Stimulated activated CD4-positive, alpha-beta T cell treated with anti-CD3 and anti-CD28 coated beads, TNF-alpha, amount 100 ng/mL, for 4 hours (primary cell): Measurements from ENCODE around the gene APOA1.
"Not testable (repeated sequence)": the region's sequence is repeated elsewhere in the genome, so short reads cannot be mapped to it uniquely, and the experiment has no call there.

ENCODE experiments used
- DNase-seq, 3 experiments: peaks; one replicate each; pipeline ENCODE4 v3.0.0-alpha.2; 2020; ENCODE audit warnings: low read depth in 3 of 3

APOA1 gene

GRCh38 chr11:116813781-116814471, 23.5 kb downstream of the APOA1 start:
- no peak for DNase-seq

DNA sequence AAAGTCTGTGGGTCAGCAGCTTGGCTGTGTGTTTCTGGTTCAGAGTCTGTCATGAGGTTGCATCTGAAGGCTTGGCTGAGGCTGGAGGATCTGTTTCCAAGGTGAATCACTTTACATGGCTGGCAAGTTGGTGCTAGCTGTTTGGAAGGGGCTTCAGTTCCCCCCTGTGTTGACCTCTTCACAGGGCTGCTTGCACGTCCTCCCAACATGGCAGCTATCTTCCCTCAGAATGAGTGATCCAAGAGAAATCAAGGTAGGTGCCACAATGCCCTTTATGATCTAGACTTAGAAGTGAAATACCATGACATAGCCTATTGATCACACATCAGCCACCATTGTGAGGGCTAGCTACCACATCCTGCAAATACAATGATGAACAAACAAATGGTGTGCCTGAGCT, 24.3 kb downstream of the APOA1 start:
- DNase-seq, result no peak

GRCh38 chr11:116812109-116812508, 25.3 kb downstream of the APOA1 start:
- no peak for DNase-seq

- DNase-seq, result no peak
Measured at GRCh38 chr11:116811194-116811593, 26.2 kb downstream of the APOA1 start.

DNA sequence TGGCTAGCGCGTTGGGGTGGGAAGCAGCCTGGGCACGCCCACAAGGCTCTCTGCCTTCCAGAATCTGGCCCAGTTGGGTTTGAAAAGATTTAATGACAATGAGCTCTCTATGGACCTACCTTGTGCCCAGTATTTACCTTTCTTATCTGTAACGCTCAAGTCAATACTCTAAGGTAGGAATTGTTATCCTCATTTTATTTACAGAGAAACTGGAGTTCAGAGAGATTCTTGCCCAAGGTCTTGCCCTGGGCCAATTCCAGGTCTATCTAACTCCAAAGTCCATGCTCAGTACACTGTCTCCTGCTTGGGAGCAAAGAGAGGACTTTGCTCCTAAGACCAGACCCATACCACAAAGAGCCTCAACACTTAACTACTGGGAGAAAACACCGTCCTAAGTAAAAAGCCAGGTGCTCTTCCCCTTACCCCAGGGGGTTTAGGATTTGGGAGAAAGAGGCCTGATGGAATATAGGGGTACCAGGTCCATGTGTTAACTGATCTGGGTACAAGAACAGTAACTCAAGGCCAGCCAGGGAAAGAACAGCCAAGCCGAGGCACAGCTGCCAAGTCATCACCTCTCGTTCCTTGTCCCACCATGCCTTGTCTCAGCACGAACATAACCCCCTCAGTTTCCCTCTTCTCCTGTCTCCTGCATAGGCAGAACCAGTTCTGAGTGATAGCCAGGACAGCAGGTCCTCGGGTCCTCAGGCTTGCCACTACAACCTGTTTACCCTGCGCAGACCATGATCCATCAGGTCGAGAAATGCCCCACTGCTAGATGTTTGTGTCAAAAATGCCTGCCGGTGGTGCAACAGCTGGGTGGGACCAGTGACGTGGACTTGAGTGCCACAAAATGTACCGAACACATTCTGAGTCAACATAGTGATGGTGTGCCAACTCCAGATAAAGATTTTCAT, 28.9 kb downstream of the APOA1 start:
- no peak for DNase-seq

GRCh38 chr11:116807601-116808261, 29.7 kb downstream of the APOA1 start:
- no peak for DNase-seq

GRCh38 chr11:116804001-116804400, 33.4 kb downstream of the APOA1 start:
- DNase-seq, result no peak

- not testable (repeated sequence) for DNase-seq
Measured at GRCh38 chr11:116801662-116802061, 35.8 kb downstream of the APOA1 start.

DNA sequence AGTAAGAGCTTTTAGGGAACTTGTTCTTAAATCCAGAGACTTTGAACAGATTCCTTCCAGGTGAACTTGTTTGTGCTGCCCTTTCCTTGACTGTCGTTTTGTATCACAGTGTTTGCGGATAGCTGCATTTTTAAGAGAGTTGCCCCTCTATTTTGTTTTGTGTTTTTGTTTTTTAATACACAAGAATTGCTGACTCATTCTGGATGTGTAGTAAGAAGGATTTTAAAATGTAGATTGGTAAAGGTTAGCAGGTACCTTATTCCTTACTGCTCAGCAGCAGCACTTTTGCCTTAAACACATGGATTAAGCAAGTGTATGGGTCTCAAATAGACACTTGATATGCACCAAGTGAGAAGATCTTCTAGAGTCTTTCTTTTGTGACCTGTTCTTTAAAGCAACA, 36.8 kb downstream of the APOA1 start:
- DNase-seq, result no peak

GRCh38 chr11:116798368-116798767, 39.1 kb downstream of the APOA1 start:
- no peak for DNase-seq

GRCh38 chr11:116797816-116798215, 39.6 kb downstream of the APOA1 start:
- no peak for DNase-seq

GRCh38 chr11:116796548-116796947, 40.9 kb downstream of the APOA1 start:
- no peak for DNase-seq

DNA sequence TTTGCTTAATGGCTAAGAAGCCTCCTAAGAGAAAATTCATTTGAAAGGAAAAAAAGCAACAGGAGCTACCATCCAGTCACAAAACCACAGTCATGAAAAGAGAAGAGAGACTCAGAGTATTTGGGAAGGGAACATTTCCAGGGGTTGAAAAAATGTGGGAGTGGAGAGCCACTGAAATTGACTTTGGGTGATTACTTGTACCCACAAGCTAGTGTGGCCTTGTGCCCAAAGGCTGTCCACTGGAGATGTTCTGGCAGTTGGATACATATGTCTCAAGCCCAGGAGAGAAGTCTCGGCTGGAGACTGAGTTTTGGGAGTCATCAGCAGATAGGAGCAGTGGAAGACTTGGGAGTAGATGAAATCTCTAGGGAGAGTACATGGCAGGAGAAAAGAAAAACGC, 42.6 kb downstream of the APOA1 start:
- no peak for DNase-seq

GRCh38 chr11:116793772-116794097, 43.7 kb downstream of the APOA1 start:
- DNase-seq, result no peak

- DNase-seq, result no peak
Measured at GRCh38 chr11:116792869-116793771, 44.3 kb downstream of the APOA1 start.

DNA sequence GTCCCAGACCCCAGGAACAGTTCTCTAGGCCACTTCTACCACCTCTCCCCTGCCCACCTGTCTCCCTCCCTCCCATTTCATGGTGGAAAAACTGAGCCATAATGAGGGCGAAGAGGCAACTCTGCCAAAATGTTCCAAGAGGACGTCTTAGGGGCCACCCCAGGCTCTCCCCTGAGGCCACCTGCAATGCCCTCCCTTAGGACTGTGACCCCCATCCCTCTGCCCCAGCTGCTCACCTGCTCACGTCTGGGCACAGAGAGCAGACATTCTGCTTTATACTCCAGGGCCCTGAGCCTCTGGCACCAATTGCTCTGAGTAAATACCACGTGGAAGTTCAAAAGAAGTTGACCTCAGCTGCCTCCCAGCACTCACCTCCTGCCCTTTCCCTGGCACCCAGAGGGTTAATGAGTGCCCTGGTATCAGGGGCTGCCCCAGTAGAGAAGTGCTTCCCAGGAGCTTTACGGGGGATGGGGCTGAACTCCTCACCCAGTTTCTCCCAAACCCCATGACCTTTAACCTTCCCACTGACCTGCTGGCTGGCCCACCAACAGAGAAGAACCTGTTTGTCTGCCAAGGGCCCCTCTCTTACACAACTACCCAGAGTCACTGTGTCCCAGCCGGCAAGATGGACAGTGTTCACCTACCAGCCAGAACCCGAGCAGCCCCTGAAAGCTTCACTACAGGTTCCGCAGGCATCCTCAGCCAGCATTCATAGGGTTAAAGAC, 45.1 kb downstream of the APOA1 start:
- no peak for DNase-seq

DNA sequence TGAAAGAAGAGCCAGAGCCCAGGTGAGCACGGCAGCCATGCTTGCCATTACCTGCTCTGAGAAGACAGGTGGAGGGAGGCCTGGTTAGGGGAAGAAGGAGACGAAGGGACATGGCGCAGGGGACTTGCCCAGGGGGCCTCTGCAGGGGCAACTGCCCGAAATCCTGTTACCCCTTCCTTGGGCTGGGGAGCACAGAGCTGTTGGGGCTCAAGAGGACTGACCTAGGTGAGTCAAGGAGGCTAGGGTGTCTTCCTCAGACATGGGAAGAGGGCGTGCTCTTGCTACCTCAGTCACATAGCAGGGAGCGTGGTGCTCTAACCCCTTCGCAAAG, 45.6 kb downstream of the APOA1 start, which contains the start of gene APOA5:
TSS of gene APOA5 (minus strand) at position 67 of the 331 bp plus-strand sequence. CDS start at position 48, 19 bp downstream.
- DNase-seq, result no peak

- peak; percentile 45 to 55 (median 54) for DNase-seq
Measured at GRCh38 chr11:116791002-116791812, 46.2 kb downstream of the APOA1 start.

GRCh38 chr11:116790167-116791001, 47.0 kb downstream of the APOA1 start:
- no peak for DNase-seq
